ENCODE data around the gene SRRT.
"Not testable (repeated sequence)": the region's sequence is repeated elsewhere in the genome, so short reads cannot be mapped to it uniquely, and the experiment has no call there.

Gene SRRT

GRCh38 chr7:100923616-100924015, 48.7 kb downstream of the SRRT start:
- not testable (repeated sequence) for H3K4me1 ChIP-seq (ENCODE audit: insufficient read depth, low read length); H3K4me3 ChIP-seq (ENCODE audit: low read length); H3K27me3 ChIP-seq (ENCODE audit: insufficient read depth, low read length); H3K27ac ChIP-seq (ENCODE audit: low read depth, low read length); H3K9ac ChIP-seq (ENCODE audit: low read depth, low read length); H3K36me3 ChIP-seq (ENCODE audit: insufficient read depth, low read length); H3K9me3 ChIP-seq (ENCODE audit: insufficient read depth, low read depth, low read length)
- 51% methylated on average over 4 of the region's 4 CpGs for WGBS

GRCh38 chr7:100929808-100930174, 54.9 kb downstream of the SRRT start:
- peaks cover 6% of the 10 kb centered on the region for H3K9me3 ChIP-seq (ENCODE audit: insufficient read depth, low read depth, low read length)
- 94% methylated on average over 1 of the region's 1 CpG for WGBS
- peaks cover 21% of the 10 kb centered on the region for H3K4me1 ChIP-seq (ENCODE audit: insufficient read depth, low read length)
- H3K27ac ChIP-seq (ENCODE audit: low read depth, low read length): peak overlapping the region; percentile 96
- peak overlapping the region; percentile 22; the same call in 1 of the 2 replicates for H3K4me3 ChIP-seq (ENCODE audit: low read length)
- H3K9ac ChIP-seq (ENCODE audit: low read depth, low read length): peak overlapping the region; percentile 65
- no peaks in the 10 kb centered on the region for H3K27me3 ChIP-seq (ENCODE audit: insufficient read depth, low read length)
- 0 out of 2 replicates have a peak, but pooled peaks cover 3% of the 10 kb centered on the region for H3K36me3 ChIP-seq (ENCODE audit: insufficient read depth, low read length)

DNA sequence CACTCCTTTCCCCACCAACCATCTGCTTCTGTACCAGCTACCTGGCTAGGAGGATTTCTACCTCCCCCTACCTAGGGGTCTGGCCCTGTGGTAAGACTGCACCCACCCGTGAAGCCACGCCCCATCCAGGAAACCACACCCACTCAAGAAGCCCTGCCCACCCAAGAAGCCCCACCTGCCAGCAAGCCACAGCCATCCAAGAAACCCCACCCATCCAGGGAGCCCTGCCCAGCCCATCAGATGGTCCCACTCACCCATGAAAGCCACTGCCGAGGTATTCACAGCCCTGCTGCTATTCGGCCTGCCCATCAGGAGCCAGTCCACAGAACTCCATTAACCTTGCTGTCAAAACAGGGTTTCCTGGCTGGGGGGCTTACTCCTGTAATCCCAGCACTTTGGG, 58.8 kb downstream of the SRRT start:
- H3K4me3 ChIP-seq (ENCODE audit: low read length): no peak overlapping the region
- H3K4me1 ChIP-seq (ENCODE audit: insufficient read depth, low read length): peaks cover 13% of the 10 kb centered on the region

DNA sequence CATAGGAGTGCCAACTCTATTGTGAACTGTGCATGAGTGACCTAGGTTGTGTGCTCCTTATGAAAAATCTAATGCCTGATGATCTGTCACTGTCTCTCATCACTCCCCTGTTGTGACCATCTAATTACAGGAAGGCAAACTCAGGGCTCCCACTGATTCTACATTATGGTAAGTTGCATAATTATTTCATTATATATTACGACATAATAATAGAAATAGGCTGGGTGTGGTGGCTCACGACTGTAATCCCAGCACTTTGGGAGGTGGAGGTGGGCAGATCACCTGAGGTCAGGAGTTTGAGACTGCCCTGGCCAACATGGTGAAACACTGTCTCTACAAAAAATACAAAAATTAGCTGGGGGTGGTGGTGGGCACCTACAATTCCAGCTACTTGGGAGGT, 60.5 kb downstream of the SRRT start:
- no CpG with 5 or more reads among the region's 2 CpGs for WGBS
- H3K27ac ChIP-seq (ENCODE audit: low read depth, low read length); H3K4me3 ChIP-seq (ENCODE audit: low read length); H3K36me3 ChIP-seq (ENCODE audit: insufficient read depth, low read length); H3K27me3 ChIP-seq (ENCODE audit: insufficient read depth, low read length); H3K9ac ChIP-seq (ENCODE audit: low read depth, low read length); H3K9me3 ChIP-seq (ENCODE audit: insufficient read depth, low read depth, low read length); H3K4me1 ChIP-seq (ENCODE audit: insufficient read depth, low read length): not testable (repeated sequence)

More for the DNA sequence above, 58.8 kb downstream of the SRRT start:
- Histone ChIP-seq H3K36me3 (ENCODE audit: insufficient read depth, low read length) (0 out of 2 replicates have a peak, but pooled peaks cover 3% of the 10 kb centered on the region), H3K9ac (ENCODE audit: low read depth, low read length) (no peak overlapping the region), H3K27me3 (ENCODE audit: insufficient read depth, low read length) (no peaks in the 10 kb centered on the region), H3K27ac (ENCODE audit: low read depth, low read length) (no peak overlapping the region), H3K9me3 (ENCODE audit: insufficient read depth, low read depth, low read length) (peaks cover 6% of the 10 kb centered on the region)
- 84% methylated on average over 4 of the region's 4 CpGs for WGBS

DNA sequence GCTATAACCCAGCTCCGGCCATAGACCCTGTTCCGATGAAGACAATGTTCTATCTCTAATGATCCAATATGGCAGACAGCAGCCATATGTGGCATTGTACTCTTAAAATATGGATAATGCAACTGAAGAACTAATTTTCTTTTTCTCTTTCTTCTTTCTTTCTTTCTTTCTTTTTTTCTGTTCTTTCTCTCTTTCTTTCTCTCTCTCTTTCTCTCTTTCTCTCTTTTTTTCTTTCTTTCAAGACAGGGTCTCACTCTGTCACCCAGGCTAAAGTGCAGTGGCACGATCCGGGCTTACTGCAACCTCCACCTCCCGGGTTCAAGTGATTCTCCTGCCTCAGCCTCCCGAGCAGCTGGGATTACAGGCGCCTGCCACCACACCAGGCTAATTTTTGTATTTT, 61.3 kb downstream of the SRRT start:
- not testable (repeated sequence) for H3K27ac ChIP-seq (ENCODE audit: low read depth, low read length); H3K36me3 ChIP-seq (ENCODE audit: insufficient read depth, low read length); H3K4me1 ChIP-seq (ENCODE audit: insufficient read depth, low read length); H3K4me3 ChIP-seq (ENCODE audit: low read length); H3K9me3 ChIP-seq (ENCODE audit: insufficient read depth, low read depth, low read length); H3K27me3 ChIP-seq (ENCODE audit: insufficient read depth, low read length); H3K9ac ChIP-seq (ENCODE audit: low read depth, low read length)
- 97% methylated on average over 7 of the region's 7 CpGs for WGBS

All from HUES64 (cell line).